Osteoblast (primary cell): Measurements from ENCODE around the gene AKAP13. TPM values are rescaled to one million over a fixed set of nuclear protein-coding genes. Genes with fewer than 3 reads are reported as not detected.

Source experiments
- DNase-seq: peaks from one replicate; pipeline ENCODE4 v3.0.0; 2011; ENCODE audit warnings: low spot score, mixed read lengths; ENCODE audit not compliant: insufficient read length; ENCODE audit errors: missing footprints
- H2AFZ ChIP-seq: 2 replicates; pipeline ENCODE4 v1.6.0; 2011; ENCODE audit warnings: mild to moderate bottlenecking, low read length
- H3K27ac ChIP-seq: 2 replicates; pipeline ENCODE4 v1.5.1; 2011; ENCODE audit warnings: mild to moderate bottlenecking, low read depth, low read length, moderate library complexity
- H3K27me3 ChIP-seq: 2 replicates; pipeline ENCODE4 v1.6.0; 2012; ENCODE audit warnings: mild to moderate bottlenecking, control low read depth, inconsistent platforms, low read length, moderate library complexity; ENCODE audit not compliant: insufficient read depth
- H3K36me3 ChIP-seq: 2 replicates; pipeline ENCODE4 v1.5.1; 2011; ENCODE audit warnings: mild to moderate bottlenecking, low read length, control low read depth, moderate library complexity; ENCODE audit not compliant: insufficient read depth
- H3K4me1 ChIP-seq: 2 replicates; pipeline ENCODE4 v1.5.1; 2011; ENCODE audit warnings: mild to moderate bottlenecking, low read length, control low read depth, moderate library complexity; ENCODE audit not compliant: insufficient read depth
- H3K4me2 ChIP-seq: 2 replicates; pipeline ENCODE4 v1.6.0; 2011; ENCODE audit warnings: mild to moderate bottlenecking, low read length; ENCODE audit not compliant: insufficient read depth
- H3K4me3 ChIP-seq: fragments of 200-600 bp; sonication (generic); 3 replicates; pipeline ENCODE4 v1.5.1; 2012; ENCODE audit warnings: mild to moderate bottlenecking, low read length, inconsistent platforms; ENCODE audit not compliant: insufficient read depth
- H3K79me2 ChIP-seq: 2 replicates; pipeline ENCODE4 v1.6.0; 2012; ENCODE audit warnings: mild to moderate bottlenecking, low read length, control low read depth, inconsistent platforms; ENCODE audit not compliant: insufficient read depth
- H3K9me3 ChIP-seq: 2 replicates; pipeline ENCODE4 v1.5.1; 2011; ENCODE audit warnings: low read depth, low read length, control low read depth
- H4K20me1 ChIP-seq: 2 replicates; pipeline ENCODE4 v1.6.0; 2012; ENCODE audit warnings: mild to moderate bottlenecking, low read length, control low read depth; ENCODE audit not compliant: insufficient read depth
- total RNA-seq: library from RNA; depleted of rRNA; stranded (reverse); fragments of >200 nt; gene quantifications from 2 replicates; pipeline ENCODE4 v1.2.3, GENCODE V29; 2012
- TF ChIP-seq, protein P1 (sequence below): IDR thresholded peaks from 2 replicates; pipeline ENCODE4 v1.5.1; 2011; ENCODE audit warnings: mild to moderate bottlenecking, low read depth, low read length, moderate library complexity; ENCODE audit errors: extremely low read depth

Gene AKAP13
- total RNA-seq, 1 donor, result 77.1 TPM

DNA sequence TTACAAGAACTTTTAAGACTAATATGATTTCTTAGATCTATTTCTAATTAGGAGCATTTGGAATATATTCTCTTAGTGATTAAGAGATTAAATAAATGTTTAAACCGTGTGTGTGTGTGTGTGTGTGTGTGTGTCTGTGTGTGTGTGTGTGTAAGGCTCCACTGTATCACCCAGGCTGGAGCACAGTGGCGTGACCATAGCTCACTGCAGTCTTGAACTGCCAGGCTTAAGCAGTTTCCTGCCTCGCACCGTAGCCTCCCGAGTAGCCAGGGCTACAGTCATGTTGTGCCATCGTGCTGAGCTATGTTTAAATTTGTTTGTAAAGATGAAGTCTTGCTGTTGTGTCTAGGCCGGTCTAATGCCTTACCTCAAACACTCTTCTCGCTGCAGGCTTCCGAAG, 305.0 kb downstream of the AKAP13 start:
- H3K79me2 ChIP-seq, result no peaks in the 10 kb centered on the region
- H3K36me3 ChIP-seq, result peaks cover 13% of the 10 kb centered on the region
- H3K4me2 ChIP-seq, result no peak overlapping the region
- no peaks in the 10 kb centered on the region for H4K20me1 ChIP-seq
- TF ChIP-seq, protein P1, sequence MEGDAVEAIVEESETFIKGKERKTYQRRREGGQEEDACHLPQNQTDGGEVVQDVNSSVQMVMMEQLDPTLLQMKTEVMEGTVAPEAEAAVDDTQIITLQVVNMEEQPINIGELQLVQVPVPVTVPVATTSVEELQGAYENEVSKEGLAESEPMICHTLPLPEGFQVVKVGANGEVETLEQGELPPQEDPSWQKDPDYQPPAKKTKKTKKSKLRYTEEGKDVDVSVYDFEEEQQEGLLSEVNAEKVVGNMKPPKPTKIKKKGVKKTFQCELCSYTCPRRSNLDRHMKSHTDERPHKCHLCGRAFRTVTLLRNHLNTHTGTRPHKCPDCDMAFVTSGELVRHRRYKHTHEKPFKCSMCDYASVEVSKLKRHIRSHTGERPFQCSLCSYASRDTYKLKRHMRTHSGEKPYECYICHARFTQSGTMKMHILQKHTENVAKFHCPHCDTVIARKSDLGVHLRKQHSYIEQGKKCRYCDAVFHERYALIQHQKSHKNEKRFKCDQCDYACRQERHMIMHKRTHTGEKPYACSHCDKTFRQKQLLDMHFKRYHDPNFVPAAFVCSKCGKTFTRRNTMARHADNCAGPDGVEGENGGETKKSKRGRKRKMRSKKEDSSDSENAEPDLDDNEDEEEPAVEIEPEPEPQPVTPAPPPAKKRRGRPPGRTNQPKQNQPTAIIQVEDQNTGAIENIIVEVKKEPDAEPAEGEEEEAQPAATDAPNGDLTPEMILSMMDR, result no peak
- no peak overlapping the region for H2AFZ ChIP-seq
- DNase-seq, result no peak
- no peaks in the 10 kb centered on the region for H3K9me3 ChIP-seq
- H3K4me3 ChIP-seq, result no peak overlapping the region
- no peaks in the 10 kb centered on the region for H3K27me3 ChIP-seq
- H3K4me1 ChIP-seq, result peaks cover 16% of the 10 kb centered on the region
- no peak overlapping the region for H3K27ac ChIP-seq

GRCh38 chr15:85687329-85687728, 306.9 kb downstream of the AKAP13 start:
- peaks cover 17% of the 10 kb centered on the region for H3K36me3 ChIP-seq
- TF ChIP-seq, protein P1, result no peak

DNA sequence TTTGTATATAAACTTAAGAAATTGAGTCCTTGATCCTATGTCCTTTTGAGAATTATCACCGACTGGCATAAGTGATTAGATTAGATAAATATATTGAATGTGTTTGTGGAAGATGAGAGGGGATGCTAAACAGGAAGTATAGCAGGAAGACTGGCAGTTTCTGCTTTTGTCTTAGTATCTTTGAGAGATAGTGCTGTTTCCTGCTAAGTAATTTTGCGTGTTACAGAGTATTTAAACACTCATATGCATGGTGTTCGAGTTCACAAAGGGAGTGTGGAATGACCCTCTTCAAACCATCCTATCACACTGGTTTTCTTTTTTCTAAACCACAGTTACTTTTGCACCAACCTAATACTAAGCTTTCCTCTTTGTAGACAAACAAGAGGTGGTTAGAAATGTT, 308.3 kb downstream of the AKAP13 start:
- peak overlapping the region; percentile 81 for H3K27ac ChIP-seq
- no peak overlapping the region for H2AFZ ChIP-seq
- H3K4me1 ChIP-seq, result peaks cover 17% of the 10 kb centered on the region
- H4K20me1 ChIP-seq, result no peaks in the 10 kb centered on the region
- TF ChIP-seq, protein P1, result no peak
- no peaks in the 10 kb centered on the region for H3K9me3 ChIP-seq
- no peaks in the 10 kb centered on the region for H3K27me3 ChIP-seq
- no peak for DNase-seq
- H3K79me2 ChIP-seq, result no peaks in the 10 kb centered on the region
- no peak overlapping the region for H3K4me2 ChIP-seq
- H3K36me3 ChIP-seq, result peaks cover 27% of the 10 kb centered on the region
- H3K4me3 ChIP-seq, result no peak overlapping the region

More at GRCh38 chr15:85687329-85687728, 306.9 kb downstream of the AKAP13 start:
- Histone ChIP-seq H3K79me2 (no peaks in the 10 kb centered on the region), H3K27ac (no peak overlapping the region), H3K4me3 (no peak overlapping the region), H3K9me3 (no peaks in the 10 kb centered on the region), H3K4me2 (no peak overlapping the region), H4K20me1 (no peaks in the 10 kb centered on the region), H2AFZ (no peak overlapping the region), H3K27me3 (no peaks in the 10 kb centered on the region), H3K4me1 (peaks cover 17% of the 10 kb centered on the region)
- DNase-seq, result no peak

DNA sequence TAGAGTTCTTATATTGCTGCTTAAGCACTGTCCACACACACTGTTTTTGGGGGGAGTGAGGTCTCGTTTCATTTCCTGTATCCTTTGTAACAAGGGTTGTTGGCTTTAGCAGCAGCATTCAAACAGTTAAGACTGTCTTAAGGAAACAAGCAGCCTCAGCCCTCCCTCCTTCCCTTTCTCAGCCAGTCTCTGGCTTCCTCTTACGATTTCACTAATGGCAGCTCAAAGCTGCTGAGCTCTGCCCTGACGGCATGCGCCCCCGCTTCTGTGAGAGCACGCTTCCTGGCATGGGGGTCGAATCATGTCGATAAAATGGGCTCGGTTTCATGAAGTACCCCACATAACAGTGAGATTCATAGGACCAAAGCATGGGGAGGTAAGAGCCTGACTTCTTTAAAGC, 309.3 kb downstream of the AKAP13 start:
- H3K79me2 ChIP-seq, result no peaks in the 10 kb centered on the region
- no peaks in the 10 kb centered on the region for H4K20me1 ChIP-seq
- DNase-seq, result no peak
- peaks cover 17% of the 10 kb centered on the region for H3K4me1 ChIP-seq
- peak overlapping the region; percentile 84 for H2AFZ ChIP-seq
- H3K4me2 ChIP-seq, result peak overlapping the region; percentile 84
- no peaks in the 10 kb centered on the region for H3K9me3 ChIP-seq
- TF ChIP-seq, protein P1, result no peak
- H3K4me3 ChIP-seq, result peak overlapping the region; percentile 72
- H3K27me3 ChIP-seq, result no peaks in the 10 kb centered on the region
- peaks cover 27% of the 10 kb centered on the region for H3K36me3 ChIP-seq
- peak overlapping the region; percentile 81 for H3K27ac ChIP-seq
